ENCODE results near the gene NYAP1. TPM values are rescaled to one million over a fixed set of nuclear protein-coding genes. Genes with fewer than 3 reads are reported as not detected.
A peak's percentile ranks its signal among the peaks of the same experiment; 100 is the strongest.

The NYAP1 gene
- total and polyA plus RNA-seq, 2 of the 8 experiments (the other 6 are each of a cell fraction or from before 2014, with no cell fraction given), result 1.9 to 4.6 TPM

- Histone ChIP-seq H3K9me3 (ENCODE audit: insufficient read depth in 2 of 2, low read depth in 1 of 2, low read length in 1 of 2) (no peaks in the 10 kb centered on the region), H3K27ac (ENCODE audit: low read depth, low read length) (no peak overlapping the region), H3K14ac (ENCODE audit: insufficient read length) (no peak overlapping the region)
- TF ChIP-seq PHF8 (conservative IDR thresholded peaks at IDR 0.05; ENCODE audit: low read depth, low read length) (no peak), SIX5 (IDR thresholded peaks at IDR 0.05; ENCODE audit: low read depth, low read length) (no peak), KDM1A (IDR thresholded peaks at IDR 0.05; ENCODE audit: borderline replicate concordance, low read length) (no peak), RNF2 (IDR thresholded peaks at IDR 0.05; ENCODE audit: borderline replicate concordance, low read depth, low read length, missing control alignments, poor library complexity, severe bottlenecking) (no peak), POLR2AphosphoS5 (IDR thresholded peaks at IDR 0.05; ENCODE audit: low read depth, low read length) (no peak), KDM4A (IDR thresholded peaks at IDR 0.05; ENCODE audit: low read depth, low read length, severe bottlenecking) (no peak), SP4 (IDR thresholded peaks at IDR 0.05; ENCODE audit: low read length) (no peak), ATF2 (IDR thresholded peaks at IDR 0.05; ENCODE audit: low read length) (no peak), MAFK (IDR thresholded peaks at IDR 0.05; ENCODE audit: low read depth, low read length) (no peak), SP2 (IDR thresholded peaks at IDR 0.05; ENCODE audit: low read length) (no peak), TBP (IDR thresholded peaks at IDR 0.05; ENCODE audit: low read depth, low read length) (no peak)
- TF ChIP-seq, protein P1, sequence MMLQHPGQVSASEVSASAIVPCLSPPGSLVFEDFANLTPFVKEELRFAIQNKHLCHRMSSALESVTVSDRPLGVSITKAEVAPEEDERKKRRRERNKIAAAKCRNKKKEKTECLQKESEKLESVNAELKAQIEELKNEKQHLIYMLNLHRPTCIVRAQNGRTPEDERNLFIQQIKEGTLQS (IDR thresholded peaks at IDR 0.05; ENCODE audit: insufficient read depth, low read depth, low read length), result no peak
Observed at GRCh38 chr7:100538348-100538653, 54.6 kb downstream of the NYAP1 start.

More at GRCh38 chr7:100538348-100538653, 54.6 kb downstream of the NYAP1 start:
- no peak overlapping the region for H2BK5ac ChIP-seq (ENCODE audit: low read depth, low read length)
- no peaks in the 10 kb centered on the region for H4K20me1 ChIP-seq (replicated peaks in 1 of 2; ENCODE audit: control insufficient read depth in 1 of 2, insufficient read depth in 2 of 2, low read length in 2 of 2)
- no peaks in the 10 kb centered on the region for H3K79me1 ChIP-seq (ENCODE audit: low read depth, low read length)
- no peak overlapping the region for H4K8ac ChIP-seq (ENCODE audit: extremely low read depth, insufficient read depth, low read length)
- no peak overlapping the region for H3K23ac ChIP-seq (ENCODE audit: insufficient read length)
- peaks cover 3 to 19% (median 13%) of the 10 kb centered on the region in 4 experiments; a peak in 4 of 7 replicates for H3K4me1 ChIP-seq (replicated peaks in 1 of 4; ENCODE audit: control insufficient read depth in 3 of 4, insufficient read depth in 4 of 4, low read length in 3 of 4)
- POLR2A ChIA-PET (ENCODE audit: partially characterized antibody), result interaction anchor here (1.0 kb wide), 1 partner anchor 46 kb away, joined by 3 read pairs; no protein-coding TSS in a partner anchor
- H2AFZ ChIP-seq (ENCODE audit: low read length), result peak overlapping the region; percentile 77; the same call in 1 of the 2 replicates
- no peak overlapping the region for H2BK15ac ChIP-seq (ENCODE audit: low read length)
- peaks cover 0 to 13% of the 10 kb centered on the region in 2 experiments; a peak in 2 of 4 replicates for H3K79me2 ChIP-seq (ENCODE audit: control insufficient read depth in 1 of 2, insufficient read depth in 2 of 2, low read length in 2 of 2)
- H3K4me3 ChIP-seq (ENCODE audit: extremely low read depth in 1 of 4, insufficient read depth in 2 of 4, low read depth in 3 of 4, low read length in 4 of 4), result peak overlapping the region; percentile 41 to 60 (median 50); a peak in 7 of 8 replicates
- H2AK5ac ChIP-seq (ENCODE audit: low read depth, low read length), result no peak overlapping the region
- peaks cover 7% of the 10 kb centered on the region for H3K23me2 ChIP-seq (ENCODE audit: low read depth, low read length)
- no peak overlapping the region; the same call in 1 of the 2 replicates for H3K18ac ChIP-seq (ENCODE audit: extremely low read depth, low read length)
- CTCF ChIA-PET (ENCODE audit: partially characterized antibody), result interaction anchor here (0.6 to 26.5 kb wide), 3 partner anchors 17 to 187 kb away, joined by 3 to 341 read pairs (median 5); no protein-coding TSS in a partner anchor
- no peak overlapping the region for H3K56ac ChIP-seq (replicated peaks; ENCODE audit: insufficient read length, low read depth, low read length)
- H2BK20ac ChIP-seq (ENCODE audit: low read length), result no peak overlapping the region
- peaks cover 0 to 3% (median 2%) of the 10 kb centered on the region in 4 experiments; a peak in 3 of 7 replicates for H3K27me3 ChIP-seq (replicated peaks in 1 of 4; ENCODE audit: control insufficient read depth in 3 of 4, extremely low read depth in 1 of 4, insufficient read depth in 3 of 4, low read length in 3 of 4)
- no peak overlapping the region for H3K4ac ChIP-seq (replicated peaks; ENCODE audit: insufficient read length, low read depth, low read length)
- no peak overlapping the region for H2BK120ac ChIP-seq (replicated peaks; ENCODE audit: low read depth, low read length)
- peak overlapping the region; percentile 60 to 92 for H3K4me2 ChIP-seq (ENCODE audit: insufficient read depth in 1 of 2, low read depth in 2 of 2, low read length in 2 of 2)
- H3K9ac ChIP-seq (replicated peaks in 1 of 4; ENCODE audit: extremely low read depth in 1 of 4, low read depth in 3 of 4, low read length in 3 of 4), result peak overlapping the region in 1 of 4 experiments; percentile 6; a peak in 1 of 7 replicates
- no peak overlapping the region for H2BK12ac ChIP-seq (ENCODE audit: low read depth, low read length)
- DNase-seq (ENCODE audit: low read depth in 1 of 2, low spot score in 2 of 2), result no peak
- FAIRE-seq, result no peak
- no peaks in the 10 kb centered on the region for H3K36me3 ChIP-seq (ENCODE audit: control insufficient read depth in 2 of 4, insufficient read depth in 4 of 4, low read length in 3 of 4)
- no peak overlapping the region for H4K91ac ChIP-seq (replicated peaks; ENCODE audit: insufficient read length, low read length)
- 16% methylated on average over 8 of the region's 8 CpGs; no CpG with 5 or more reads in 1 of the 2 experiments for WGBS, 2 experiments (ENCODE audit: extremely low coverage in 1 of 2, insufficient coverage in 1 of 2, insufficient read length in 1 of 2, insufficient replicate concordance in 2 of 2, low coverage in 1 of 2, low lambda C conversion rate in 2 of 2, missing lambda C conversion rate in 1 of 2)
- no peak overlapping the region for H4K5ac ChIP-seq (ENCODE audit: insufficient read length, low read depth, low read length)

Measured in H1 (cell line).